MCF 10A (cell line): ENCODE measurements around the gene DOK6. TPM values are rescaled to one million over a fixed set of nuclear protein-coding genes. Genes with fewer than 3 reads are reported as not detected.

ENCODE experiments used
- BruUV-seq: library from RNA; stranded (reverse); fragments of 400-500 nt; replicated peaks from 2 replicates; lab custom pipeline; 2021; lab: Mats Ljungman, UMichigan
- CTCF ChIA-PET: fragments of 300-600 bp; sonication (Branson Sonifier 250); formaldehyde crosslinking; extraction: SDS; loops from one replicate; lab custom pipeline; 2021; ENCODE audit warnings: antibody characterized with exemption, inconsistent platforms; lab: Yijun Ruan, JAX
- POLR2A ChIA-PET: fragments of 300-600, 350-650 bp; sonication (Branson Sonifier 250); formaldehyde crosslinking; extraction: SDS; loops from one replicate; lab custom pipeline; 2020; ENCODE audit warnings: antibody characterized with exemption, inconsistent platforms; lab: Yijun Ruan, JAX
- DNase-seq: peaks from one replicate; pipeline ENCODE4 v3.0.0-alpha.2; 2018; ENCODE audit not compliant: unreplicated experiment
- H3K27ac Mint-ChIP-seq: one replicate; pipeline ENCODE4 v1.8.0; 2022; ENCODE audit warnings: mild to moderate bottlenecking, low read depth, mixed read lengths; ENCODE audit not compliant: unreplicated experiment
- H3K27me3 Mint-ChIP-seq: one replicate; pipeline ENCODE4 v1.8.0; 2022; ENCODE audit warnings: mixed read lengths; ENCODE audit not compliant: insufficient read depth, unreplicated experiment
- H3K36me3 Mint-ChIP-seq: one replicate; pipeline ENCODE4 v1.8.0; 2022; ENCODE audit warnings: mild to moderate bottlenecking, moderate library complexity, mixed read lengths; ENCODE audit not compliant: insufficient read depth, unreplicated experiment
- H3K4me1 Mint-ChIP-seq: one replicate; pipeline ENCODE4 v1.8.0; 2022; ENCODE audit warnings: mixed read lengths; ENCODE audit not compliant: insufficient read depth, unreplicated experiment
- H3K4me3 Mint-ChIP-seq: one replicate; pipeline ENCODE4 v1.8.0; 2022; ENCODE audit warnings: mild to moderate bottlenecking, moderate library complexity, mixed read lengths; ENCODE audit not compliant: unreplicated experiment
- H3K9me3 Mint-ChIP-seq: one replicate; pipeline ENCODE4 v1.8.0; 2022; ENCODE audit warnings: mixed read lengths; ENCODE audit not compliant: unreplicated experiment
- intact Hi-C: fragments of 100-400 bp; cut with micrococcal nuclease; formaldehyde crosslinking; loops from 2 replicates; pipeline ENCODE4 v1.14.1; 2022
- total RNA-seq: library from RNA; stranded (reverse); gene quantifications from 2 replicates; pipeline ENCODE4 v1.2.3, GENCODE V29; 2022
- TF ChIP-seq, protein P1 (sequence below): fragments of 200-600 bp; IDR thresholded peaks from one replicate; pipeline ENCODE4 v1.8.0; 2022; ENCODE audit warnings: antibody characterized with exemption, mild to moderate bottlenecking; ENCODE audit not compliant: unreplicated experiment

Gene DOK6
- total RNA-seq, 1 experiment from 2014 or later: not detected

DNA sequence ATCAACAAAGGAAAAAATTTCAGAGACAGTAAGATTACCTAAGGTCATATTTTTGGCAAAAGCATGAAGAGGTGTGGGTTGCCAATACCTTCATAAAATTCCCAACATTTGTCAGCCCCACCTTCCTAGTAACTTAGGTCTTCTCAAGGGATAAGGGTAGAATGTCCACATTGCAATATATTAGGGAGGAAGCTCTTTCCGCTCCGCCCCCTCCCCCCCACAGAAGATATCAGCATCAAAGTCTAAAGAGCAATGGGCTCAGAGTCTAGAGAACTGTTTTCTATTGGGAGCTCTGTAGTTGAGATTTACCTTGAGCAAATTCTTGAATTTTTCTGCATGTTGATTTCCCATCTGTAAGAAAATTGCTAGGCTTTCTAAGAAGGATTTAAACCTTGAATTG is 346.7 kb downstream of the DOK6 start:
- Mint-ChIP-seq H3K27ac (no peak overlapping the region), H3K4me3 (no peak overlapping the region), H3K4me1 (no peaks in the 10 kb centered on the region), H3K9me3 (peaks cover 7% of the 10 kb centered on the region), H3K27me3 (peaks cover 17% of the 10 kb centered on the region), H3K36me3 (no peaks in the 10 kb centered on the region)
- TF ChIP-seq, protein P1, sequence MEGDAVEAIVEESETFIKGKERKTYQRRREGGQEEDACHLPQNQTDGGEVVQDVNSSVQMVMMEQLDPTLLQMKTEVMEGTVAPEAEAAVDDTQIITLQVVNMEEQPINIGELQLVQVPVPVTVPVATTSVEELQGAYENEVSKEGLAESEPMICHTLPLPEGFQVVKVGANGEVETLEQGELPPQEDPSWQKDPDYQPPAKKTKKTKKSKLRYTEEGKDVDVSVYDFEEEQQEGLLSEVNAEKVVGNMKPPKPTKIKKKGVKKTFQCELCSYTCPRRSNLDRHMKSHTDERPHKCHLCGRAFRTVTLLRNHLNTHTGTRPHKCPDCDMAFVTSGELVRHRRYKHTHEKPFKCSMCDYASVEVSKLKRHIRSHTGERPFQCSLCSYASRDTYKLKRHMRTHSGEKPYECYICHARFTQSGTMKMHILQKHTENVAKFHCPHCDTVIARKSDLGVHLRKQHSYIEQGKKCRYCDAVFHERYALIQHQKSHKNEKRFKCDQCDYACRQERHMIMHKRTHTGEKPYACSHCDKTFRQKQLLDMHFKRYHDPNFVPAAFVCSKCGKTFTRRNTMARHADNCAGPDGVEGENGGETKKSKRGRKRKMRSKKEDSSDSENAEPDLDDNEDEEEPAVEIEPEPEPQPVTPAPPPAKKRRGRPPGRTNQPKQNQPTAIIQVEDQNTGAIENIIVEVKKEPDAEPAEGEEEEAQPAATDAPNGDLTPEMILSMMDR: no peak
- ChIA-PET POLR2A (no interaction called here), CTCF (no interaction called here)
- no peak for DNase-seq
- intact Hi-C loops: no loop called here
- BruUV-seq: no TSS peak

DNA sequence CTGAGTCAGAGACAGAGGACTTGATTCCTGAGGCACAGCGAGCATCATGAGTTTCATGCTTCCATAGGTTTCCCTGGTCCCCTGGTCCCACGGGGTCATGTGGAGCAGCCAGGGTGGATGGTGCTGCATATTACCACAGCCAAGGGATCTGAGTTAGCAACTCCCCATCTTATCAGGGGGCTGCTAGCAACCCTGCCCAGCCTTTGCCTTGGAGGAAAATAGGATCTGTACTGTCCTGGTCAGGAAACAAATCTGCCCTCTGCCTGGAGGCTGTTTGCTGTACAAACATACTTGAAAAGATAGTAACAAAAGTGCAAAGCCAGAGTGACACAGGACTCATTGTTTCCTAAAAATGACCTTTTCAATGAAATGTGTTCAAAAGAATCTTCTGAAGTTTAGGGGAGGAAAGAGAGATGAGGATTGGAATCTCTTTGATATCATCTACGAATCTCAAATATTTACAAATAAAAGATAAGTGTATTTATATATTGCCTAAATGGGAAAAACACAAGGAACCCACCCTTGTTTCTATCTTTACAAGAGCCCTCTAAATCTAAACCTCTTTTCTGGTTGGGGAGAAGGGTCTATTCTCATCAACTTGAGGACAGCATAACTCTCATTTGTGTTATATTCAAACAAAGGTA is 352.2 kb downstream of the DOK6 start:
- H3K9me3 Mint-ChIP-seq: peaks cover 7% of the 10 kb centered on the region
- TF ChIP-seq, protein P1: no peak
- ChIA-PET POLR2A (no interaction called here), CTCF (no interaction called here)
- intact Hi-C loops: loop anchor here (2.0 kb wide), 1 partner anchor 42 kb away; no protein-coding TSS in a partner anchor
- no peak for DNase-seq
- no peaks in the 10 kb centered on the region for H3K36me3 Mint-ChIP-seq
- peaks cover 24% of the 10 kb centered on the region for H3K27me3 Mint-ChIP-seq
- no TSS peak for BruUV-seq
- no peak overlapping the region for H3K27ac Mint-ChIP-seq
- no peaks in the 10 kb centered on the region for H3K4me1 Mint-ChIP-seq
- H3K4me3 Mint-ChIP-seq: no peak overlapping the region

DNA sequence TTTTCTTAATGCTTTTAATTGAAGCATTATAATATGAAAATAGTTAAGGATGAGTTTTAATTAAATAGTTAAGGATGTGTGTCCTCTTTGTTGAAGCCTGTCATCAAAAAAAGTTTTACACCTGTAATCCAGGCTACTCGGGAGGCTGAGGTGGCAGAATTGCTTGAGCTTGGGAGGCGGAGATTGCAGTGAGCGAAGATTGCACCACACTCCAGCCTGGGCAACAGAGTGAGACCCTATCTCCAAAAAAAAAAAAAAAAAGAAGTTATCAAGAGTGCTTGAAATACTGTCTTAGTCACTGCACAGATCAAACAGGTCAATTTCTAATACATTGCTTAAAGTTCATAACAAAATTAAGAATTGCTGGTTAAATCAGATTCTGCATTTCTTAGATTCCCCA is 353.4 kb downstream of the DOK6 start:
- peaks cover 7% of the 10 kb centered on the region for H3K9me3 Mint-ChIP-seq
- H3K4me1 Mint-ChIP-seq: no peaks in the 10 kb centered on the region
- no peak for DNase-seq
- no TSS peak for BruUV-seq
- H3K36me3 Mint-ChIP-seq: no peaks in the 10 kb centered on the region
- peaks cover 15% of the 10 kb centered on the region for H3K27me3 Mint-ChIP-seq
- no peak overlapping the region for H3K4me3 Mint-ChIP-seq
- no peak overlapping the region for H3K27ac Mint-ChIP-seq
- POLR2A ChIA-PET: no interaction called here
- TF ChIP-seq, protein P1: no peak
- CTCF ChIA-PET: no interaction called here
- intact Hi-C loops: no loop called here

DNA sequence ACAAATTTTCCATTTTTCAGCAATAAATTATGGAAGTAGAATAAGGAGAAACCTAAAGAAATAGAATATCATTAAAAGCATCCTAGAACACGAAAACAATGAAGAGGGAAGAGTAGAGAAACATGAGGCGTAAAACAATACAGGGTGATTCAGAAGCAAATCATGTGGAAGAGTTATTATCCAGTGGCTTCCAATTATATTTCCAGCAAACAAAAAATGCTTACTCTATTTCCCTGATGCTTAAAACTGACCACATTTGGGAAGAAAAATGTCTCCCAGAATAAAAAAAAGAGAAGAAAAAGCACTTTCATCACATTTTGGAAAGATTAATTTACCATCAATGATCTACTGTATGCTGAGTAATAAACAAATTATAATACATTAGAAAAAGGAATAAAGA is 354.4 kb downstream of the DOK6 start:
- no TSS peak for BruUV-seq
- intact Hi-C loops: no loop called here
- ChIA-PET POLR2A (no interaction called here), CTCF (no interaction called here)
- TF ChIP-seq, protein P1: no peak
- no peak for DNase-seq
- Mint-ChIP-seq H3K27ac (no peak overlapping the region), H3K9me3 (peaks cover 3% of the 10 kb centered on the region), H3K36me3 (no peaks in the 10 kb centered on the region), H3K27me3 (peaks cover 15% of the 10 kb centered on the region), H3K4me3 (no peak overlapping the region), H3K4me1 (no peaks in the 10 kb centered on the region)
